Stimulated activated CD4-positive, alpha-beta T cell treated with anti-CD3 and anti-CD28 coated beads, Interleukin-2, amount 100 ng/mL, for 4 hours (primary cell): Measurements from ENCODE around the gene DHCR7.

Source experiments
- DNase-seq: peaks from one replicate; pipeline ENCODE4 v3.0.0-alpha.2; 2020; ENCODE audit warnings: low read depth

DHCR7 gene

GRCh38 chr11:71408826-71409225 lies 39.4 kb downstream of the DHCR7 start:
- DNase-seq, result no peak

- DNase-seq, result no peak
Observed at GRCh38 chr11:71407356-71407755, 40.8 kb downstream of the DHCR7 start.

- no peak for DNase-seq
Observed at GRCh38 chr11:71406681-71407080, 41.5 kb downstream of the DHCR7 start.

GRCh38 chr11:71404209-71404608 lies 44.0 kb downstream of the DHCR7 start:
- DNase-seq, result no peak

GRCh38 chr11:71402878-71403277 lies 45.3 kb downstream of the DHCR7 start:
- DNase-seq, result no peak

- no peak for DNase-seq
Observed at GRCh38 chr11:71400216-71400615, 48.0 kb downstream of the DHCR7 start.

GRCh38 chr11:71399341-71399740 lies 48.9 kb downstream of the DHCR7 start:
- DNase-seq, result no peak

- DNase-seq, result no peak
Observed at GRCh38 chr11:71397961-71398360, 50.2 kb downstream of the DHCR7 start.

- DNase-seq, result no peak
Observed at GRCh38 chr11:71397331-71397860, 50.8 kb downstream of the DHCR7 start.

GRCh38 chr11:71396548-71397123 lies 51.6 kb downstream of the DHCR7 start:
- DNase-seq, result no peak

- DNase-seq, result no peak
Observed at GRCh38 chr11:71395774-71396173, 52.4 kb downstream of the DHCR7 start.

GRCh38 chr11:71395263-71395560 lies 53.0 kb downstream of the DHCR7 start:
- no peak for DNase-seq

- DNase-seq, result no peak
Observed at GRCh38 chr11:71393283-71393682, 54.9 kb downstream of the DHCR7 start.

GRCh38 chr11:71391796-71392195 lies 56.4 kb downstream of the DHCR7 start:
- DNase-seq, result no peak

- DNase-seq, result no peak
Observed at GRCh38 chr11:71391352-71391751, 56.8 kb downstream of the DHCR7 start.

GRCh38 chr11:71388637-71389235 lies 59.5 kb downstream of the DHCR7 start:
- DNase-seq, result no peak

GRCh38 chr11:71387784-71388636 lies 60.2 kb downstream of the DHCR7 start:
- no peak for DNase-seq

GRCh38 chr11:71387200-71387599 lies 61.0 kb downstream of the DHCR7 start:
- DNase-seq, result no peak

GRCh38 chr11:71386202-71386601 lies 62.0 kb downstream of the DHCR7 start:
- DNase-seq, result no peak

GRCh38 chr11:71385091-71385490 lies 63.1 kb downstream of the DHCR7 start:
- no peak for DNase-seq

GRCh38 chr11:71384561-71384960 lies 63.6 kb downstream of the DHCR7 start:
- DNase-seq, result no peak
